NCI-H510A (cell line): Measurements from ENCODE around the gene RABGEF1.
"Not testable (repeated sequence)": the region's sequence is repeated elsewhere in the genome, so short reads cannot be mapped to it uniquely, and the experiment has no call there.

ENCODE experiments used
- DNase-seq: peaks from one replicate; lab custom pipeline; 2025; lab: John Stamatoyannopoulos, UW

The RABGEF1 gene

GRCh38 chr7:66765322-66766025 is 24.9 kb downstream of the RABGEF1 start:
- DNase-seq, result not testable (repeated sequence)

GRCh38 chr7:66766041-66766440 is 25.5 kb downstream of the RABGEF1 start:
- DNase-seq, result no peak

- DNase-seq, result not testable (repeated sequence)
These were observed 27.0 kb downstream of the RABGEF1 start for GRCh38 chr7:66767486-66767885.

- DNase-seq, result no peak
These were observed 28.6 kb downstream of the RABGEF1 start for GRCh38 chr7:66768865-66769832.

- no peak for DNase-seq
These were observed 29.4 kb downstream of the RABGEF1 start for GRCh38 chr7:66769833-66770512.

- DNase-seq, result no peak
These were observed 31.3 kb downstream of the RABGEF1 start for GRCh38 chr7:66771795-66772194.

- DNase-seq, result not testable (repeated sequence)
These were observed 33.2 kb downstream of the RABGEF1 start for GRCh38 chr7:66773744-66774143.

- DNase-seq, result not testable (repeated sequence)
These were observed 35.9 kb downstream of the RABGEF1 start for GRCh38 chr7:66776383-66776782.

GRCh38 chr7:66776800-66777442 is 36.4 kb downstream of the RABGEF1 start:
- DNase-seq, result no peak

GRCh38 chr7:66778201-66778600 is 37.7 kb downstream of the RABGEF1 start:
- no peak for DNase-seq

- DNase-seq, result no peak
These were observed 39.3 kb downstream of the RABGEF1 start for GRCh38 chr7:66779669-66780409.

- DNase-seq, result no peak
These were observed 41.0 kb downstream of the RABGEF1 start for GRCh38 chr7:66781408-66782090.

GRCh38 chr7:66782875-66783274 is 42.3 kb downstream of the RABGEF1 start:
- DNase-seq, result not testable (repeated sequence)

GRCh38 chr7:66783887-66784595 is 43.5 kb downstream of the RABGEF1 start:
- not testable (repeated sequence) for DNase-seq

- no peak for DNase-seq
These were observed 49.7 kb downstream of the RABGEF1 start for GRCh38 chr7:66790196-66790595.

- no peak for DNase-seq
These were observed 50.2 kb downstream of the RABGEF1 start for GRCh38 chr7:66790725-66791124.

- DNase-seq, result no peak
These were observed 60.1 kb downstream of the RABGEF1 start for GRCh38 chr7:66800591-66800990.

GRCh38 chr7:66804001-66804400 is 63.5 kb downstream of the RABGEF1 start:
- no peak for DNase-seq

- no peak for DNase-seq
These were observed 67.2 kb downstream of the RABGEF1 start for GRCh38 chr7:66807736-66808135.

- DNase-seq, result no peak
These were observed 70.2 kb downstream of the RABGEF1 start for GRCh38 chr7:66810716-66811115.
